K562 (cell line): Measurements from ENCODE around the gene KLHL22. TPM values are rescaled to one million over a fixed set of nuclear protein-coding genes. Genes with fewer than 3 reads are reported as not detected.
A peak's percentile ranks its signal among the peaks of the same experiment; 100 is the strongest.

ENCODE experiments used
- BHLHE40 ChIP-seq: IDR thresholded peaks from 2 replicates; pipeline ENCODE4 v1.6.1; 2011; ENCODE audit warnings: low read length, improper control_type of control experiment
- BMI1 ChIP-seq: fragments of 150-350 bp; IDR thresholded peaks from 2 replicates; pipeline ENCODE4 v1.6.1; 2014; ENCODE audit warnings: low read length
- BRD4 ChIP-seq: fragments of 200-600 bp; sonication (generic); IDR thresholded peaks from 2 replicates; pipeline ENCODE4 v1.6.1; 2017; ENCODE audit warnings: inconsistent platforms
- CREM ChIP-seq: IDR thresholded peaks from 2 replicates; pipeline ENCODE4 v1.6.1; 2014; ENCODE audit warnings: antibody characterized with exemption, low read depth
- FOXJ3 ChIP-seq: sonication (generic); formaldehyde crosslinking; IDR thresholded peaks from 2 replicates; pipeline ENCODE4 v1.4.0; 2020; ENCODE audit warnings: mild to moderate bottlenecking, missing genetic modification reagents
- FOXO4 ChIP-seq: fragments of 450-650 bp; formaldehyde crosslinking; IDR thresholded peaks from 2 replicates; pipeline ENCODE4 v1.4.0; 2020; ENCODE audit warnings: mild to moderate bottlenecking, moderate library complexity
- GTF2A2 ChIP-seq: IDR thresholded peaks from 2 replicates; pipeline ENCODE4 v1.6.1; 2016; ENCODE audit warnings: mild to moderate bottlenecking, missing genetic modification characterization, missing compliant biosample characterization
- HDAC2 ChIP-seq: fragments of 450-650 bp; IDR thresholded peaks from 2 replicates; pipeline ENCODE4 v1.6.1; 2016; ENCODE audit warnings: mild to moderate bottlenecking
- HDAC3 ChIP-seq: fragments of 450-650 bp; IDR thresholded peaks from 2 replicates; pipeline ENCODE4 v1.6.1; 2018; ENCODE audit warnings: borderline replicate concordance, mild to moderate bottlenecking, moderate library complexity; ENCODE audit not compliant: partially characterized antibody
- HLTF ChIP-seq: fragments of 450-650 bp; IDR thresholded peaks from 2 replicates; pipeline ENCODE4 v1.6.1; 2016
- HMG20A ChIP-seq: fragments of 450-650 bp; formaldehyde crosslinking; conservative IDR thresholded peaks from 2 replicates; pipeline ENCODE4 v1.4.0; 2020; ENCODE audit warnings: mild to moderate bottlenecking, mixed read lengths
- LCOR ChIP-seq: sonication (generic); formaldehyde crosslinking; IDR thresholded peaks from 2 replicates; pipeline ENCODE4 v1.8.0; 2022; ENCODE audit warnings: mild to moderate bottlenecking, missing genetic modification reagents
- MAFF ChIP-seq: IDR thresholded peaks from 2 replicates; pipeline ENCODE4 v1.6.1; 2012; ENCODE audit warnings: low read length, improper control_type of control experiment
- NFATC3 ChIP-seq: fragments of 450-650 bp; IDR thresholded peaks from 2 replicates; pipeline ENCODE4 v1.6.1; 2017; ENCODE audit warnings: mild to moderate bottlenecking
- NR3C1 ChIP-seq: sonication (generic); formaldehyde crosslinking; IDR thresholded peaks from 2 replicates; pipeline ENCODE4 v1.8.1; 2022; ENCODE audit warnings: missing genetic modification reagents
- PKNOX1 ChIP-seq: fragments of 450-650 bp; IDR thresholded peaks from 2 replicates; pipeline ENCODE4 v1.6.1; 2016
- SIX5 ChIP-seq, 2 experiments: IDR thresholded peaks; 2 replicates each; pipeline ENCODE4 v1.6.1; 2011; ENCODE audit warnings: low read length in 2 of 2, borderline replicate concordance in 1 of 2, low read depth in 1 of 2, mild to moderate bottlenecking in 1 of 2, moderate library complexity in 1 of 2; ENCODE audit not compliant: insufficient read depth in 1 of 2
- SMARCA4 ChIP-seq: fragments of 450-650 bp; IDR thresholded peaks from 2 replicates; pipeline ENCODE4 v1.6.1; 2016
- ZBED1 ChIP-seq: IDR thresholded peaks from 2 replicates; pipeline ENCODE4 v1.6.1; 2014
- ZKSCAN1 ChIP-seq: fragments of 150-350 bp; IDR thresholded peaks from 2 replicates; pipeline ENCODE4 v1.6.1; 2016; ENCODE audit warnings: low read depth, low read length
- ZNF12 ChIP-seq: sonication (generic); formaldehyde crosslinking; IDR thresholded peaks from 2 replicates; pipeline ENCODE4 v1.4.0; 2020; ENCODE audit warnings: mild to moderate bottlenecking, missing genetic modification reagents
- ZNF184 ChIP-seq: sonication (generic); formaldehyde crosslinking; IDR thresholded peaks from 2 replicates; pipeline ENCODE4 v1.5.0; 2020; ENCODE audit warnings: missing genetic modification reagents
- ZNF282 ChIP-seq: sonication (generic); formaldehyde crosslinking; IDR thresholded peaks from 2 replicates; pipeline ENCODE4 v1.8.1; 2023; ENCODE audit warnings: missing genetic modification reagents
- ZNF384 ChIP-seq: IDR thresholded peaks from 2 replicates; pipeline ENCODE4 v1.6.1; 2012; ENCODE audit warnings: low read depth, low read length, improper control_type of control experiment
- ZNF785 ChIP-seq: fragments of 250-450 bp; sonication (Bioruptor Pico); IDR thresholded peaks from 2 replicates; pipeline ENCODE4 v1.4.0; 2020; ENCODE audit warnings: mild to moderate bottlenecking
- ZSCAN29 ChIP-seq: fragments of 450-650 bp; IDR thresholded peaks from 2 replicates; pipeline ENCODE4 v1.6.1; 2017
- polyA plus RNA-seq, 8 experiments: library from polyadenylated mRNA; depleted of rRNA in 4 of 8; stranded (reverse) in 5 of 8; unstranded in 3 of 8; fragments of >200 nt; fragmentation: Nextera tagmentation in 2 of 8; fragmentation: Illumina TruSeq in 1 of 8; extraction: Ambion mirVana in 2 of 8; extraction: Trizol in 1 of 8; gene quantifications; 2 replicates each; pipeline versions ENCODE4 v1.2.1 to v1.2.3, GENCODE V29; 2011 to 2014; ENCODE audit warnings: inconsistent platforms in 1 of 8, missing spikeins in 1 of 8
- total RNA-seq, 7 experiments: library from RNA; depleted of rRNA in 6 of 7; stranded (reverse); fragments of >200 nt in 6 of 7; fragmentation: Illumina TruSeq in 2 of 7; extraction: Trizol in 2 of 7; gene quantifications; 2 replicates each; pipeline versions ENCODE4 v1.2.1 to v1.2.3, GENCODE V29; 2011 to 2021; ENCODE audit warnings: low replicate concordance in 1 of 7
- TF ChIP-seq, protein P1 (sequence below): fragments of 200-800 bp; sonication (Bioruptor generic); IDR thresholded peaks from 2 replicates; pipeline ENCODE4 v1.6.1; 2017; ENCODE audit warnings: missing genetic modification characterization, missing compliant biosample characterization
- TF ChIP-seq, protein P2 (sequence below): fragments of 450-650 bp; conservative IDR thresholded peaks from 2 replicates; pipeline ENCODE4 v1.6.1; 2016; ENCODE audit warnings: missing genetic modification characterization, low read depth, mild to moderate bottlenecking, missing compliant biosample characterization, moderate library complexity

KLHL22 gene
- total and polyA plus RNA-seq, 9 of the 15 experiments (the other 6 are each of a cell fraction or from before 2014, with no cell fraction given) = 1.3 to 25.6 (median 15.2) TPM

- TF ChIP-seq BRD4 (no peak), BHLHE40 (peak; percentile 78), ZNF184 (CRISPR knock-in tag) (no peak), ZSCAN29 (no peak; the same call in 1 of the 2 replicates), HLTF (no peak), ZNF785 (no peak), HDAC2 (peak; percentile 54; the same call in 1 of the 2 replicates), MAFF (no peak; the same call in 1 of the 2 replicates), LCOR (no peak), SMARCA4 (peak; percentile 65), FOXO4 (peak; percentile 9; the same call in 1 of the 2 replicates), ZNF384 (no peak), NFATC3 (no peak), PKNOX1 (no peak), FOXJ3 (CRISPR knock-in tag) (no peak), NR3C1 (CRISPR knock-in tag) (no peak; the same call in none of the 2 replicates), ZKSCAN1 (no peak; the same call in 1 of the 2 replicates), GTF2A2 (no peak; the same call in 1 of the 2 replicates), ZNF282 (peak; percentile 99), BMI1 (no peak; the same call in 1 of the 2 replicates), HMG20A (CRISPR knock-in tag) (no peak), SIX5 (IDR thresholded peaks at IDR 0.05; ENCODE audit: borderline replicate concordance in 1 of 2, insufficient read depth in 1 of 2, low read depth in 1 of 2, low read length in 2 of 2) (no peak), ZBED1 (0 out of 2 replicates have a peak, but pooled peaks have one; percentile 3), HDAC3 (no peak), CREM (0 out of 2 replicates have a peak, but pooled peaks have one; percentile 54), ZNF12 (CRISPR knock-in tag) (no peak)
- TF ChIP-seq, protein P1, sequence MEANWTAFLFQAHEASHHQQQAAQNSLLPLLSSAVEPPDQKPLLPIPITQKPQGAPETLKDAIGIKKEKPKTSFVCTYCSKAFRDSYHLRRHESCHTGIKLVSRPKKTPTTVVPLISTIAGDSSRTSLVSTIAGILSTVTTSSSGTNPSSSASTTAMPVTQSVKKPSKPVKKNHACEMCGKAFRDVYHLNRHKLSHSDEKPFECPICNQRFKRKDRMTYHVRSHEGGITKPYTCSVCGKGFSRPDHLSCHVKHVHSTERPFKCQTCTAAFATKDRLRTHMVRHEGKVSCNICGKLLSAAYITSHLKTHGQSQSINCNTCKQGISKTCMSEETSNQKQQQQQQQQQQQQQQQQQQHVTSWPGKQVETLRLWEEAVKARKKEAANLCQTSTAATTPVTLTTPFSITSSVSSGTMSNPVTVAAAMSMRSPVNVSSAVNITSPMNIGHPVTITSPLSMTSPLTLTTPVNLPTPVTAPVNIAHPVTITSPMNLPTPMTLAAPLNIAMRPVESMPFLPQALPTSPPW (CRISPR knock-in tag) = peak; percentile 84
- TF ChIP-seq, protein P2, sequence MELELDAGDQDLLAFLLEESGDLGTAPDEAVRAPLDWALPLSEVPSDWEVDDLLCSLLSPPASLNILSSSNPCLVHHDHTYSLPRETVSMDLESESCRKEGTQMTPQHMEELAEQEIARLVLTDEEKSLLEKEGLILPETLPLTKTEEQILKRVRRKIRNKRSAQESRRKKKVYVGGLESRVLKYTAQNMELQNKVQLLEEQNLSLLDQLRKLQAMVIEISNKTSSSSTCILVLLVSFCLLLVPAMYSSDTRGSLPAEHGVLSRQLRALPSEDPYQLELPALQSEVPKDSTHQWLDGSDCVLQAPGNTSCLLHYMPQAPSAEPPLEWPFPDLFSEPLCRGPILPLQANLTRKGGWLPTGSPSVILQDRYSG = no peak
Measured at GRCh38 chr22:20429254-20430100, 66.1 kb downstream of the KLHL22 start (continued).
